ENCODE measurements around the gene CCNT2. TPM values are rescaled to one million over a fixed set of nuclear protein-coding genes. Genes with fewer than 3 reads are reported as not detected.

Gene CCNT2
- total RNA-seq, 3 donors from 2014 or later, result 35.8 to 62.8 (median 40.3) TPM

Other genes with a start within 250 kb of the CCNT2 start
- 1 to 10 TPM in 1 of 3 donors, under 1 TPM in 2; 0.32 to 1.5 (median 0.66) TPM for gene TMEM163, start 199.8 kb upstream of the CCNT2 start, total RNA-seq
- gene ACMSD, start 80.2 kb upstream of the CCNT2 start, total RNA-seq, result under 1 TPM in 1 of 3 donors, not detected in 2; 0.59 TPM
- gene MAP3K19, start 128.6 kb downstream of the CCNT2 start, total RNA-seq, result not detected
- 10 to 100 TPM; 53.9 to 70.5 (median 54.1) TPM for gene RAB3GAP1, start 133.5 kb downstream of the CCNT2 start, total RNA-seq